K562 (cell line): ENCODE results near the gene PCED1B. TPM values are rescaled to one million over a fixed set of nuclear protein-coding genes. Genes with fewer than 3 reads are reported as not detected.
A peak's percentile ranks its signal among the peaks of the same experiment; 100 is the strongest.

ENCODE experiments used
- ATAC-seq: fragments of 200-7000 bp; cut with Tn5 transposase; 3 replicates; pipeline ENCODE4 v1.9.1; 2020; ENCODE audit warnings: moderate library complexity
- BruUV-seq: library from RNA; stranded (reverse); fragments of 400-500 nt; replicated peaks from 2 replicates; lab custom pipeline; 2021; lab: Mats Ljungman, UMichigan
- CTCF ChIA-PET: fragments of 300-600 bp; formaldehyde crosslinking; extraction: SDS; loops from one replicate; lab custom pipeline; 2021; ENCODE audit warnings: low intra/inter-chr PET ratio; lab: Yijun Ruan, JAX
- POLR2A ChIA-PET: fragments of 300-600, 350-650 bp; sonication (Branson Sonifier 250); formaldehyde crosslinking; extraction: SDS; loops from one replicate; lab custom pipeline; 2021; ENCODE audit warnings: antibody characterized with exemption, inconsistent platforms; lab: Yijun Ruan, JAX
- DNase-seq, 4 experiments: peaks; one replicate each; pipeline versions ENCODE4 v3.0.0 to v3.0.0-alpha.2; 2011 to 2018; ENCODE audit warnings: low spot score in 3 of 4, mixed read lengths in 3 of 4; ENCODE audit errors: extremely low read depth in 1 of 4
- FAIRE-seq: peaks from 2 replicates; lab custom pipeline; 2011; peaks lifted over from hg19 to GRCh38; lab: Jason Lieb, UNC
- H2AFZ ChIP-seq: 2 replicates; pipeline ENCODE4 v1.6.0; 2011; ENCODE audit warnings: low read depth, low read length, control low read depth, inconsistent platforms
- H3K27ac ChIP-seq: fragments of 200-600 bp; 3 replicates; pipeline ENCODE4 v1.8.0; 2011; ENCODE audit warnings: low read depth, mild to moderate bottlenecking, control low read depth, inconsistent platforms, low read length, moderate library complexity, mixed read lengths; ENCODE audit errors: extremely low read depth
- H3K27me3 ChIP-seq, 2 experiments: fragments of 300-600 bp in 1 of 2; 2 replicates in 1 of 2; 3 replicates in 1 of 2; pipeline versions ENCODE4 v1.6.0 to v1.8.0; 2011; ENCODE audit warnings: inconsistent platforms in 2 of 2, low read length in 2 of 2, mild to moderate bottlenecking in 1 of 2, mixed read lengths in 1 of 2, moderate library complexity in 1 of 2; ENCODE audit not compliant: control insufficient read depth in 2 of 2, insufficient read depth in 2 of 2
- H3K36me3 ChIP-seq: fragments of 300-600 bp; 3 replicates; pipeline ENCODE4 v1.8.0; 2011; ENCODE audit warnings: mild to moderate bottlenecking, low read length, inconsistent platforms; ENCODE audit not compliant: control insufficient read depth, insufficient read depth
- H3K4me1 ChIP-seq, 2 experiments: fragments of 200-600 bp in 1 of 2; replicated peaks in 1 of 2; 2 replicates in 1 of 2; 3 replicates in 1 of 2; pipeline versions ENCODE4 v1.5.1 to v1.8.0; 2011; ENCODE audit warnings: inconsistent platforms in 2 of 2, low read length in 2 of 2, mild to moderate bottlenecking in 1 of 2, mixed read lengths in 1 of 2, moderate library complexity in 1 of 2; ENCODE audit not compliant: control insufficient read depth in 2 of 2, insufficient read depth in 2 of 2
- H3K4me2 ChIP-seq: 2 replicates; pipeline ENCODE4 v1.6.1; 2011; ENCODE audit warnings: low read length, control low read depth, inconsistent platforms, mixed read lengths; ENCODE audit not compliant: insufficient read depth
- H3K4me3 ChIP-seq: fragments of 200-600 bp; sonication (generic), shearing (Covaris generic); 2 replicates; pipeline ENCODE4 v1.5.1; 2016; ENCODE audit warnings: control low read depth, inconsistent platforms
- H3K79me2 ChIP-seq: fragments of 200-600 bp; 3 replicates; pipeline ENCODE4 v1.8.0; 2011; ENCODE audit warnings: low read length, inconsistent platforms; ENCODE audit not compliant: control insufficient read depth, insufficient read depth
- H3K9ac ChIP-seq, 2 experiments: 2 replicates each; pipeline versions ENCODE4 v1.6.0 to v1.6.1; 2011; ENCODE audit warnings: low read depth in 2 of 2, low read length in 2 of 2, control low read depth in 1 of 2, inconsistent platforms in 1 of 2, mild to moderate bottlenecking in 1 of 2, mixed read lengths in 1 of 2; ENCODE audit not compliant: insufficient read depth in 1 of 2
- H3K9me1 ChIP-seq: one replicate; pipeline ENCODE4 v1.6.0; 2011; ENCODE audit warnings: inconsistent platforms, mild to moderate bottlenecking, low read length, moderate library complexity; ENCODE audit not compliant: control insufficient read depth, insufficient read depth
- H3K9me3 ChIP-seq: replicated peaks from 2 replicates; pipeline ENCODE4 v1.5.1; 2011; ENCODE audit warnings: low read depth, low read length, inconsistent platforms; ENCODE audit not compliant: control insufficient read depth, insufficient read depth
- H4K20me1 ChIP-seq: replicated peaks from 2 replicates; pipeline ENCODE4 v1.6.1; 2011; ENCODE audit warnings: low read length, inconsistent platforms, mixed read lengths; ENCODE audit not compliant: control insufficient read depth, insufficient read depth
- EP300 ChIP-seq: IDR thresholded peaks from 2 replicates; pipeline ENCODE4 v1.6.1; 2012; ENCODE audit warnings: low read length, improper control_type of control experiment
- HINFP ChIP-seq: fragments of 450-650 bp; conservative IDR thresholded peaks from 2 replicates; pipeline ENCODE4 v1.6.1; 2016; ENCODE audit warnings: missing genetic modification characterization, low read depth, mild to moderate bottlenecking, control low read depth, missing compliant biosample characterization
- POLR2A ChIP-seq: fragments of 450-650 bp; conservative IDR thresholded peaks from 2 replicates; pipeline ENCODE4 v1.6.1; 2016
- SRSF3 ChIP-seq: fragments of 200-400 bp; formaldehyde crosslinking; IDR thresholded peaks from 2 replicates; pipeline ENCODE4 v1.6.1; 2016; ENCODE audit warnings: mild to moderate bottlenecking, low read length, moderate library complexity; ENCODE audit not compliant: insufficient read depth
- ZBTB1 ChIP-seq: sonication (generic); formaldehyde crosslinking; IDR thresholded peaks from 2 replicates; pipeline ENCODE4 v1.8.1; 2023; ENCODE audit warnings: missing genetic modification reagents, low read depth, mild to moderate bottlenecking, borderline replicate concordance
- ZNF551 ChIP-seq: fragments of 250-450 bp; sonication (Bioruptor Pico); IDR thresholded peaks from 2 replicates; pipeline ENCODE4 v1.5.0; 2021; ENCODE audit warnings: mild to moderate bottlenecking, moderate library complexity
- ZSCAN32 ChIP-seq: fragments of 450-650 bp; formaldehyde crosslinking; IDR thresholded peaks from 2 replicates; pipeline ENCODE4 v1.4.0; 2020; ENCODE audit warnings: mild to moderate bottlenecking, moderate library complexity
- WGBS: fragments of 100-300 bp; shearing (Covaris generic); methylation state at CpG from one replicate; pipeline ENCODE4 v1.1.6; 2016; ENCODE audit warnings: low coverage, mixed read lengths; ENCODE audit not compliant: insufficient coverage; ENCODE audit errors: missing lambda C conversion rate; 5-methylcytosine and 5-hydroxymethylcytosine counted together
- in situ Hi-C: fragments of 300-500 bp; cut with MboI; formaldehyde crosslinking; loops from 4 replicates; pipeline ENCODE4 v1.15.0; 2018; ENCODE audit warnings: inconsistent platforms, mixed read lengths
- intact Hi-C: fragments of 100-400 bp; cut with micrococcal nuclease; formaldehyde crosslinking; loops from 2 replicates; pipeline ENCODE4 v1.14.2; 2022
- polyA plus RNA-seq, 8 experiments: library from polyadenylated mRNA; depleted of rRNA in 4 of 8; stranded (reverse) in 5 of 8; unstranded in 3 of 8; fragments of >200 nt; fragmentation: Nextera tagmentation in 2 of 8; fragmentation: Illumina TruSeq in 1 of 8; extraction: Ambion mirVana in 2 of 8; extraction: Trizol in 1 of 8; gene quantifications; 2 replicates each; pipeline versions ENCODE4 v1.2.1 to v1.2.3, GENCODE V29; 2011 to 2014; ENCODE audit warnings: inconsistent platforms in 1 of 8, missing spikeins in 1 of 8
- total RNA-seq, 7 experiments: library from RNA; depleted of rRNA in 6 of 7; stranded (reverse); fragments of >200 nt in 6 of 7; fragmentation: Illumina TruSeq in 2 of 7; extraction: Trizol in 2 of 7; gene quantifications; 2 replicates each; pipeline versions ENCODE4 v1.2.1 to v1.2.3, GENCODE V29; 2011 to 2021; ENCODE audit warnings: low replicate concordance in 1 of 7
- TF ChIP-seq, protein P1 (sequence below), 2 experiments: fragments of 450-650 bp; IDR thresholded peaks; 2 replicates each; pipeline ENCODE4 v1.6.1; 2016; ENCODE audit warnings: mild to moderate bottlenecking in 2 of 2, borderline replicate concordance in 1 of 2, low read depth in 1 of 2, moderate library complexity in 1 of 2
- TF ChIP-seq, protein P2 (sequence below), 2 experiments: fragments of 450-650 bp in 1 of 2; IDR thresholded peaks; 2 replicates each; pipeline ENCODE4 v1.6.1; 2011 to 2017; ENCODE audit warnings: low read depth in 2 of 2, antibody characterized with exemption in 1 of 2, borderline replicate concordance in 1 of 2, low read length in 1 of 2, mild to moderate bottlenecking in 1 of 2, mixed read lengths in 1 of 2; ENCODE audit not compliant: control insufficient read depth in 1 of 2

PCED1B gene
- total and polyA plus RNA-seq, 9 of the 15 experiments (the other 6 are each of a cell fraction or from before 2014, with no cell fraction given), result 1.2 to 9.3 (median 2.5) TPM

DNA sequence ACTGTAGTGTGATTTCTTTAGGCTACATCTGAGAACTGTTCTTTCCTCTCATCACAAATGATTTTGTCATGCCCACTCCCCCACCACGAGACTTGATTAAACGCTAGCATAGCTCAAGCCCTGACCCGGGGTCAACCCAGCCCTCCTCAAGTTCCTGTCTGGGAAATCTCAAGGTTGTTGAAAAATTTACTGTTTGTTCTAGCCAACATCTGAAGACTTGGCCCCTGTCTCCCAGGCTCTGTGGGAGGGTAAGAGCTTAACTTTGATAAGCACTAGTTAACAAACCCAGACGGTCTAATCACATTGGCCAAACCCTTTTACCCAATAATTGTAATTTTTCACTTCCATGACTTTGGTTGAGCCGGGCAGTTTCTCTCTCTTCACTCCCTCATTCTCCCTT is 86.5 kb downstream of the PCED1B start:
- H3K9me3 ChIP-seq, result no peaks in the 10 kb centered on the region
- no peaks in the 10 kb centered on the region for H3K9me1 ChIP-seq
- H3K4me2 ChIP-seq, result no peak overlapping the region
- in situ Hi-C loops (no loop called here), intact Hi-C loops (loop anchor here (5.0 kb wide), 1 partner anchor 84 kb away; no protein-coding TSS in a partner anchor)
- DNase-seq (peak in 3 of 4 experiments; percentile 16 to 73 (median 58)), FAIRE-seq (peak; percentile 79), ATAC-seq (peak; percentile 85)
- no peak overlapping the region for H3K4me3 ChIP-seq
- no peak overlapping the region for H3K27ac ChIP-seq
- H3K9ac ChIP-seq, result no peak overlapping the region
- CTCF ChIA-PET, result no interaction called here
- no peaks in the 10 kb centered on the region for H3K79me2 ChIP-seq
- peaks cover 0 to 10% of the 10 kb centered on the region in 2 experiments; a peak in 4 of 5 replicates for H3K4me1 ChIP-seq
- WGBS, result 1% methylated on average over 5 of the region's 5 CpGs
- no peaks in the 10 kb centered on the region for H4K20me1 ChIP-seq
- H3K27me3 ChIP-seq, result no peaks in the 10 kb centered on the region
- H2AFZ ChIP-seq, result no peak overlapping the region
- BruUV-seq, result no TSS peak
- POLR2A ChIA-PET, result interaction anchor here (1.0 to 2.0 kb wide), 3 partner anchors 10 to 88 kb away, joined by 3 to 7 read pairs (median 4); no protein-coding TSS in a partner anchor
- H3K36me3 ChIP-seq, result no peaks in the 10 kb centered on the region
- no peak for TF ChIP-seq ZNF551 (CRISPR knock-in tag)
- TF ChIP-seq HINFP, result no peak
- TF ChIP-seq EP300, result peak; percentile 41; the same call in 1 of the 2 replicates
- TF ChIP-seq POLR2A, result no peak
- no peak for TF ChIP-seq SRSF3
- TF ChIP-seq, protein P1, sequence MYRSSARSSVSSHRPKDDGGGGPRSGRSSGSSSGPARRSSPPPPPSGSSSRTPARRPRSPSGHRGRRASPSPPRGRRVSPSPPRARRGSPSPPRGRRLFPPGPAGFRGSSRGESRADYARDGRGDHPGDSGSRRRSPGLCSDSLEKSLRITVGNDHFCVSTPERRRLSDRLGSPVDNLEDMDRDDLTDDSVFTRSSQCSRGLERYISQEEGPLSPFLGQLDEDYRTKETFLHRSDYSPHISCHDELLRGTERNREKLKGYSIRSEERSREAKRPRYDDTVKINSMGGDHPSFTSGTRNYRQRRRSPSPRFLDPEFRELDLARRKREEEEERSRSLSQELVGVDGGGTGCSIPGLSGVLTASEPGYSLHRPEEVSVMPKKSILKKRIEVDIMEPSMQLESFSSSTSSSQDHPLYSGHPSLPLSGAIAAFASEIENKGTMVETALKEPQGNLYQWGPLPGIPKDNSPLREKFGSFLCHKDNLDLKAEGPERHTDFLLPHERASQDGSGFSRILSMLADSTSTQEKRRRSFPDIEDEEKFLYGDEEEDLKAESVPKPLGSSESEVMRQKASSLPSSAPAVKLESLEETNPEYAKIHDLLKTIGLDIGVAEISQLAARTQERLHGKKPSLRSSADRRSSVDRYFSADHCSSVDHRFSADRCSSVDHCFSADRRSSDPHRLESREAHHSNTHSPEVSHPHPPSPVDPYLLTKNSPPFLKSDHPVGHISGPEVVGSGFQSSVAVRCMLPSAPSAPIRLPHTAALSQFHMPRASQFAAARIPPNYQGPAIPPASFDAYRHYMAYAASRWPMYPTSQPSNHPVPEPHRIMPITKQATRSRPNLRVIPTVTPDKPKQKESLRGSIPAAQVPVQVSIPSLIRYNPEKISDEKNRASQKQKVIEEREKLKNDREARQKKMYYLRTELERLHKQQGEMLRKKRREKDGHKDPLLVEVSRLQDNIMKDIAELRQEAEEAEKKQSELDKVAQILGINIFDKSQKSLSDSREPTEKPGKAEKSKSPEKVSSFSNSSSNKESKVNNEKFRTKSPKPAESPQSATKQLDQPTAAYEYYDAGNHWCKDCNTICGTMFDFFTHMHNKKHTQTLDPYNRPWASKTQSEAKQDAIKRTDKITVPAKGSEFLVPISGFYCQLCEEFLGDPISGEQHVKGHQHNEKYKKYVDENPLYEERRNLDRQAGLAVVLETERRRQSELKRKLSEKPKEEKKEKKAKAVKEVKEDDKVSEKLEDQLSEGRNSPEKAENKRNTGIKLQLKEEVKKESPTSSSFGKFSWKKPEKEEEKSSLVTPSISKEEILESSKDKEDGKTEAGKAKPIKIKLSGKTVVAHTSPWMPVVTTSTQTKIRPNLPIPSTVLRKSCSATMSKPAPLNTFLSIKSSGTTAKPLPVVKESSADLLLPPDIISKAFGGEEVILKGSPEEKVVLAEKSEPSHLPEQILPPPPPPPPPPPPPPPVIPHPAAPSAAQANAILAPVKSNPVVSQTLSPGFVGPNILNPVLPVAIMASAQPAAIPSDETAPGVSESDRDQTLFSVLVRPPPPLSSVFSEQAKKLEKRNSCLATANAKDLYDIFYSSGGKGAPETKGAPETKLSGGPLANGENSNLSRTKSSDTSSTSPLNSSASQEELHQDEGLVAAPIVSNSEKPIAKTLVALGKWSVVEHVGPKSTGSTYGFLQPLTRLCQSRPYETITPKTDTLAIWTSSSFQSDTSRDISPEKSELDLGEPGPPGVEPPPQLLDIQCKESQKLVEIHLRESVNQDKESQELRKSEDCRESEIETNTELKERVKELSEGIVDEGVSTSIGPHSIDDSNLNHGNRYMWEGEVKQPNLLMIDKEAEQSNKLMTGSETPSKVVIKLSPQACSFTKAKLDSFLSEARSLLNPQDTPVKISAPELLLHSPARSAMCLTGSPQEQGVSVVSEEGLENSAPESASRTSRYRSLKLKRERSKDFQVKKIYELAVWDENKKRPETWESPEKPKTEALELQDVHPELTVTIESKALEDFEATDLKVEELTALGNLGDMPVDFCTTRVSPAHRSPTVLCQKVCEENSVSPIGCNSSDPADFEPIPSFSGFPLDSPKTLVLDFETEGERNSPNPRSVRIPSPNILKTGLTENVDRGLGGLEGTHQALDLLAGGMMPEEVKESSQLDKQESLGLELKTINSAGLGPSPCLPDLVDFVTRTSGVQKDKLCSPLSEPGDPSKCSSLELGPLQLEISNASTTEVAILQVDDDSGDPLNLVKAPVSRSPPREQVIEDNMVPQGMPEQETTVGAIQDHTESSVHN (IDR thresholded peaks at IDR 0.05; ENCODE audit: borderline replicate concordance in 1 of 2, low read depth in 1 of 2), result no peak
- TF ChIP-seq ZSCAN32 (CRISPR knock-in tag), result no peak
- no peak for TF ChIP-seq ZBTB1 (CRISPR knock-in tag)
- TF ChIP-seq, protein P2, sequence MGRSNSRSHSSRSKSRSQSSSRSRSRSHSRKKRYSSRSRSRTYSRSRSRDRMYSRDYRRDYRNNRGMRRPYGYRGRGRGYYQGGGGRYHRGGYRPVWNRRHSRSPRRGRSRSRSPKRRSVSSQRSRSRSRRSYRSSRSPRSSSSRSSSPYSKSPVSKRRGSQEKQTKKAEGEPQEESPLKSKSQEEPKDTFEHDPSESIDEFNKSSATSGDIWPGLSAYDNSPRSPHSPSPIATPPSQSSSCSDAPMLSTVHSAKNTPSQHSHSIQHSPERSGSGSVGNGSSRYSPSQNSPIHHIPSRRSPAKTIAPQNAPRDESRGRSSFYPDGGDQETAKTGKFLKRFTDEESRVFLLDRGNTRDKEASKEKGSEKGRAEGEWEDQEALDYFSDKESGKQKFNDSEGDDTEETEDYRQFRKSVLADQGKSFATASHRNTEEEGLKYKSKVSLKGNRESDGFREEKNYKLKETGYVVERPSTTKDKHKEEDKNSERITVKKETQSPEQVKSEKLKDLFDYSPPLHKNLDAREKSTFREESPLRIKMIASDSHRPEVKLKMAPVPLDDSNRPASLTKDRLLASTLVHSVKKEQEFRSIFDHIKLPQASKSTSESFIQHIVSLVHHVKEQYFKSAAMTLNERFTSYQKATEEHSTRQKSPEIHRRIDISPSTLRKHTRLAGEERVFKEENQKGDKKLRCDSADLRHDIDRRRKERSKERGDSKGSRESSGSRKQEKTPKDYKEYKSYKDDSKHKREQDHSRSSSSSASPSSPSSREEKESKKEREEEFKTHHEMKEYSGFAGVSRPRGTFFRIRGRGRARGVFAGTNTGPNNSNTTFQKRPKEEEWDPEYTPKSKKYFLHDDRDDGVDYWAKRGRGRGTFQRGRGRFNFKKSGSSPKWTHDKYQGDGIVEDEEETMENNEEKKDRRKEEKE (IDR thresholded peaks at IDR 0.05; ENCODE audit: borderline replicate concordance in 1 of 2, control insufficient read depth in 1 of 2, low read depth in 2 of 2, low read length in 1 of 2), result no peak
